Endothelial cell of umbilical vein (primary cell): ENCODE measurements around the gene MAGI1. TPM values are rescaled to one million over a fixed set of nuclear protein-coding genes. Genes with fewer than 3 reads are reported as not detected.

Source experiments
- BruUV-seq: library from RNA; stranded (reverse); fragments of 400-500 nt; replicated peaks from 2 replicates; lab custom pipeline; 2021; lab: Mats Ljungman, UMichigan
- CTCF ChIA-PET: fragments of 300-600, 350-600 bp; sonication (Branson Sonifier 250); formaldehyde crosslinking; loops from one replicate; lab custom pipeline; 2021; ENCODE audit warnings: antibody characterized with exemption, inconsistent platforms; lab: Charles Lee
- POLR2A ChIA-PET: fragments of 300-600, 350-600 bp; sonication (Branson Sonifier 250); formaldehyde crosslinking; loops from one replicate; lab custom pipeline; 2021; ENCODE audit warnings: antibody characterized with exemption, inconsistent platforms; lab: Charles Lee
- DNase-seq: peaks from one replicate; pipeline ENCODE4 v3.0.0-alpha.2; 2011; ENCODE audit warnings: low read depth, low spot score
- FAIRE-seq: peaks from 2 replicates; lab custom pipeline; 2011; peaks lifted over from hg19 to GRCh38; lab: Jason Lieb, UNC
- H2AFZ ChIP-seq: 2 replicates; pipeline ENCODE4 v1.6.0; 2012; ENCODE audit warnings: low read depth, low read length, control low read depth, inconsistent platforms
- H3K27ac ChIP-seq: 2 replicates; pipeline ENCODE4 v1.5.1; 2011; ENCODE audit warnings: low read depth, mild to moderate bottlenecking, control low read depth, low read length, moderate library complexity; ENCODE audit not compliant: insufficient read depth
- H3K27me3 ChIP-seq, 2 experiments: 2 replicates each; pipeline versions ENCODE4 v1.6.0 to v1.6.1; 2011; ENCODE audit warnings: low read length in 2 of 2, mixed read lengths in 1 of 2; ENCODE audit not compliant: control insufficient read depth in 2 of 2, insufficient read depth in 2 of 2
- H3K36me3 ChIP-seq, 2 experiments: 2 replicates in 1 of 2; 3 replicates in 1 of 2; pipeline ENCODE4 v1.5.1; 2011; ENCODE audit warnings: low read length in 2 of 2, mild to moderate bottlenecking in 1 of 2, moderate library complexity in 1 of 2; ENCODE audit not compliant: control insufficient read depth in 2 of 2, insufficient read depth in 2 of 2; ENCODE audit errors: extremely low read depth in 1 of 2
- H3K4me1 ChIP-seq: 3 replicates; pipeline ENCODE4 v1.5.1; 2011; ENCODE audit warnings: mild to moderate bottlenecking, low read length; ENCODE audit not compliant: control insufficient read depth, insufficient read depth; ENCODE audit errors: extremely low read depth
- H3K4me2 ChIP-seq: 2 replicates; pipeline ENCODE4 v1.6.1; 2011; ENCODE audit warnings: low read length, control low read depth, mixed read lengths; ENCODE audit not compliant: insufficient read depth
- H3K4me3 ChIP-seq, 3 experiments: fragments of 200-600 bp in 1 of 3; sonication (generic), shearing (Covaris generic) in 1 of 3; replicated peaks in 1 of 3; 2 replicates each; pipeline ENCODE4 v1.5.1; 2011 to 2016; ENCODE audit warnings: control low read depth in 3 of 3, low read length in 3 of 3, mild to moderate bottlenecking in 2 of 3, inconsistent platforms in 1 of 3, low read depth in 1 of 3, moderate library complexity in 1 of 3; ENCODE audit not compliant: insufficient read depth in 1 of 3
- H3K79me2 ChIP-seq: 2 replicates; pipeline ENCODE4 v1.6.0; 2012; ENCODE audit warnings: low read length, inconsistent platforms; ENCODE audit not compliant: control insufficient read depth, insufficient read depth
- H3K9ac ChIP-seq: replicated peaks from 2 replicates; pipeline ENCODE3; 2011; ENCODE audit warnings: low read length, control low read depth; ENCODE audit not compliant: insufficient read depth; ENCODE audit errors: extremely low read depth
- H3K9me1 ChIP-seq: replicated peaks from 3 replicates; pipeline ENCODE4 v1.6.0; 2011; ENCODE audit warnings: mild to moderate bottlenecking, low read length; ENCODE audit not compliant: control insufficient read depth, insufficient read depth; ENCODE audit errors: extremely low read depth
- H3K9me3 ChIP-seq: replicated peaks from 2 replicates; pipeline ENCODE4 v1.5.1; 2012; ENCODE audit warnings: low read length, inconsistent platforms; ENCODE audit not compliant: control insufficient read depth, insufficient read depth
- H4K20me1 ChIP-seq: replicated peaks from 2 replicates; pipeline ENCODE3; 2011; ENCODE audit warnings: mild to moderate bottlenecking, low read length; ENCODE audit not compliant: control insufficient read depth, insufficient read depth; ENCODE audit errors: extremely low read depth
- CTCF ChIP-seq, 2 donors: IDR thresholded peaks; 1 replicate in 1 of 2; 2 replicates in 1 of 2; pipeline ENCODE4 v1.5.1; 2011; ENCODE audit warnings: low read length in 2 of 2, mild to moderate bottlenecking in 2 of 2, moderate library complexity in 2 of 2, control low read depth in 1 of 2, inconsistent platforms in 1 of 2, low read depth in 1 of 2; ENCODE audit not compliant: insufficient read depth in 1 of 2; ENCODE audit errors: extremely low read depth in 1 of 2
- EZH2 ChIP-seq: IDR thresholded peaks from 2 replicates; pipeline ENCODE4 v1.6.1; 2012; ENCODE audit warnings: borderline replicate concordance, low read depth, mild to moderate bottlenecking, moderate library complexity, low read length, inconsistent platforms; ENCODE audit not compliant: severe bottlenecking
- FOS ChIP-seq: IDR thresholded peaks from 2 replicates; pipeline ENCODE4 v1.6.1; 2011; ENCODE audit warnings: mild to moderate bottlenecking, low read length, moderate library complexity, borderline replicate concordance; ENCODE audit not compliant: insufficient read depth
- GATA2 ChIP-seq: IDR thresholded peaks from 2 replicates; pipeline ENCODE4 v1.7.0; 2011; ENCODE audit warnings: low read depth, mild to moderate bottlenecking, moderate library complexity, mixed read lengths, low read length; ENCODE audit not compliant: insufficient read length, insufficient read depth
- JUN ChIP-seq: IDR thresholded peaks from 2 replicates; pipeline ENCODE4 v1.6.1; 2011; ENCODE audit warnings: borderline replicate concordance, low read depth; ENCODE audit not compliant: insufficient read length, insufficient read depth
- MAX ChIP-seq: IDR thresholded peaks from 2 replicates; pipeline ENCODE4 v1.6.1; 2011; ENCODE audit not compliant: insufficient read depth, insufficient read length
- MYC ChIP-seq: IDR thresholded peaks from one replicate; pipeline ENCODE4 v1.6.1; 2011; ENCODE audit warnings: mild to moderate bottlenecking, low read depth, low read length
- POLR2A ChIP-seq: IDR thresholded peaks from 2 replicates; pipeline ENCODE4 v1.6.1; 2012; ENCODE audit warnings: low read depth, mild to moderate bottlenecking, control low read depth, low read length
- POLR2AphosphoS5 ChIP-seq: IDR thresholded peaks from 2 replicates; pipeline ENCODE4 v1.6.1; 2012; ENCODE audit warnings: low read depth, mild to moderate bottlenecking, control low read depth, low read length, moderate library complexity; ENCODE audit not compliant: insufficient read depth
- dilution Hi-C: fragments of 300-500 bp; cut with MboI; formaldehyde crosslinking; loops from one replicate; pipeline ENCODE4 v1.15.0; 2019; ENCODE audit warnings: low sequenced_read_pairs; ENCODE audit not compliant: extremely low pct_ligation_motif_present
- intact Hi-C: fragments of 100-400 bp; cut with micrococcal nuclease; formaldehyde crosslinking; loops from one replicate; pipeline ENCODE4 v1.10.0; 2022
- polyA plus RNA-seq, 4 experiments: library from polyadenylated mRNA; depleted of rRNA in 3 of 4; stranded (reverse) in 3 of 4; unstranded in 1 of 4; fragments of >200 nt; gene quantifications; 2 replicates each; pipeline versions ENCODE4 v1.2.1 to v1.2.3, GENCODE V29; 2011 to 2012; ENCODE audit warnings: missing spikeins in 1 of 4
- total RNA-seq: library from RNA; stranded (reverse); gene quantifications from 2 replicates; pipeline ENCODE4 v1.2.3, GENCODE V29; 2021

Gene MAGI1
- total and polyA plus RNA-seq, 2 donors (not counting 3 experiments of a cell fraction or from before 2014, with no cell fraction given), result 10.1 to 47.9 TPM

- BruUV-seq, result no TSS peak
- TF ChIP-seq MAX, result no peak
- TF ChIP-seq MYC, result no peak
- TF ChIP-seq POLR2AphosphoS5, result no peak
- TF ChIP-seq GATA2, result no peak
- TF ChIP-seq JUN, result no peak
- no peak for TF ChIP-seq CTCF (IDR thresholded peaks at IDR 0.05; ENCODE audit: extremely low read depth in 1 of 2, insufficient read depth in 1 of 2, low read depth in 1 of 2, low read length in 2 of 2)
- no peak for TF ChIP-seq EZH2
- no peak for TF ChIP-seq FOS
- no peak for TF ChIP-seq POLR2A
- FAIRE-seq (no peak), DNase-seq (no peak)
- Histone ChIP-seq H3K4me1 (no peaks in the 10 kb centered on the region), H3K4me3 (no peak overlapping the region), H3K79me2 (no peaks in the 10 kb centered on the region), H3K4me2 (no peak overlapping the region), H3K36me3 (no peaks in the 10 kb centered on the region), H3K27me3 (no peaks in the 10 kb centered on the region), H2AFZ (no peak overlapping the region), H3K27ac (no peak overlapping the region), H3K9me3 (no peaks in the 10 kb centered on the region), H3K9me1 (no peaks in the 10 kb centered on the region), H4K20me1 (peaks cover 2% of the 10 kb centered on the region), H3K9ac (no peak overlapping the region)
- intact Hi-C loops (no loop called here), dilution Hi-C loops (no loop called here)
- POLR2A ChIA-PET, result no interaction called here
- CTCF ChIA-PET, result interaction anchor here (1.8 to 1.9 kb wide), 2 partner anchors 8 to 30 kb away, joined by 4 read pairs; no protein-coding TSS in a partner anchor
Observed at GRCh38 chr3:65864357-65864904, 174.3 kb downstream of the MAGI1 start.
